GM12801 (cell line): ENCODE data around the gene RGR.

Experiments used
- CTCF ChIP-seq: IDR thresholded peaks from one replicate; pipeline ENCODE4 v1.5.1; 2011; ENCODE audit warnings: control low read depth; ENCODE audit not compliant: insufficient read length; ENCODE audit errors: extremely low read depth

The RGR gene

GRCh38 chr10:84243759-84244158 is 1.1 kb upstream of the RGR start:
- TF ChIP-seq CTCF, result no peak

DNA sequence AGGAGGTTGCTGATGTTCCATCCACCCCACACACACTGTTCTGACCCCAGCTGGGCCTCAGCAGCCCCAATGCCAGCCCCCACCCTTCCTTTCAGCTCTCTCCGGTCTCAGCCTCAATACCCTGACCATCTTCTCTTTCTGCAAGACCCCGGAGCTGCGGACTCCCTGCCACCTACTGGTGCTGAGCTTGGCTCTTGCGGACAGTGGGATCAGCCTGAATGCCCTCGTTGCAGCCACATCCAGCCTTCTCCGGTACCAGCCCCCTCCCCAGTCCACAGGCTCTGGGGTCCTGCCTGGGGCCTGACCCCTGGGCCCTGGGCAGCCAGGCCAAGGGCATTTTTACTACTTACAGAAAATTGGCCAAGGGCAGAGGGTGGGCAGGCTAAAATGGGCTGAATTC is 2.6 kb downstream of the RGR start:
- TF ChIP-seq CTCF, result no peak

DNA sequence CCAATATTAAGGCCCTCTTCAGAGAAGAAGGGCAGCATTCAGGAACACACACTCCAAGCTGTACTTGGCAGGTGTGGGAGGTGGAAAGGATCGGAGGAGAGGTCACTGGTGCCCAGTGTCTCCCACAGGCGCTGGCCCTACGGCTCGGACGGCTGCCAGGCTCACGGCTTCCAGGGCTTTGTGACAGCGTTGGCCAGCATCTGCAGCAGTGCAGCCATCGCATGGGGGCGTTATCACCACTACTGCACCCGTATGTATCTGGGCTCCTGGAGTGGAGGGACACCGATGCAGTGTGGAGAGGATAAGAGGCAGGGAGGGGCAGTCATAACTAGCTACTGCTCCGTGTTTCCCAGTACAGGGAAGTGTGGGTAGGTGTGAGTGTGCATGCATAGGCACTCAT is 3.9 kb downstream of the RGR start:
- no peak for TF ChIP-seq CTCF

DNA sequence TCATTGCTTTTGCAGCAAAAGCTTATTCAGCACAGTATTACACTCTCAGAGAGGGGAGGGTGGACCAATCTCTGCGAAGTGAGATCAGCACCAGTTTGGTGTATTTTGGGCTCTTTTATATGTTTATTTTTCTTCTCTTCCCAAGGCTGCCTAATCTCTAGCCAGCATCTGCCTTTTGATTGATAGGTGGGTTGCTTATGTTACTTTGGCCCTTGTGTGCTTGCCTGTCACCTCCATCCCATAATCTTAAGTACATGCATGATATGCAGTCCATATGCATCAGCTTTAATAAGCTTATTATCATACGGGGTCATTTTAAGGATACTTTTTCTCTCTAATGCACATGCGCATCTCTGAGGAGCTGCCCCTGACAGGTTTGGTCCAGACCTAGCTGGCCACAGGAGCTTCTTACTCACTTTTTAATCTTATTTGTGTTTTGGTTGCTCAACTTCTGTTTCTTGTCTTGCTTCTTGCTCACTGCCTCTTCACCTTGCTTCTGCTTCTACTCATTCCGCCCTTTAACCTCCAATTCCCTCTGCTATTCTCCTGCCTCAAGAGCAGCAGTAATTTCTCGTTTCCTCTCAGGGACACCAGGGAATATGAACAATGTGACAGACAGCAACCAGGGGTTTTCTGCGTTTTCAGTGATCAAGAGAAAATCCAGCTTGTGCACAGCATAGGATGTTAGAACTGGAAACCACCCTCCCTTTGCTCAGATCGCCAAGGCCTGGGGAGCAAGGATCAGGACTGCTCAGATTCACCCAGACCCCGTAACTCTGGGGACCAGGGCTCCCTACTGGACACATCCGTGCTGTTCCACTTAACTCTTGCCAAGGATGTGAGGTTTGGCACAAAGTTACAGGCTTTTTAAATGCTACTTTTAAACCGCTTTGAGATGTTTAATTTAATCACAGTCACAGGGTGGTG is 10.0 kb downstream of the RGR start:
- TF ChIP-seq CTCF, result no peak

- TF ChIP-seq CTCF, result no peak
Observed at GRCh38 chr10:84256510-84257342, 11.9 kb downstream of the RGR start.

DNA sequence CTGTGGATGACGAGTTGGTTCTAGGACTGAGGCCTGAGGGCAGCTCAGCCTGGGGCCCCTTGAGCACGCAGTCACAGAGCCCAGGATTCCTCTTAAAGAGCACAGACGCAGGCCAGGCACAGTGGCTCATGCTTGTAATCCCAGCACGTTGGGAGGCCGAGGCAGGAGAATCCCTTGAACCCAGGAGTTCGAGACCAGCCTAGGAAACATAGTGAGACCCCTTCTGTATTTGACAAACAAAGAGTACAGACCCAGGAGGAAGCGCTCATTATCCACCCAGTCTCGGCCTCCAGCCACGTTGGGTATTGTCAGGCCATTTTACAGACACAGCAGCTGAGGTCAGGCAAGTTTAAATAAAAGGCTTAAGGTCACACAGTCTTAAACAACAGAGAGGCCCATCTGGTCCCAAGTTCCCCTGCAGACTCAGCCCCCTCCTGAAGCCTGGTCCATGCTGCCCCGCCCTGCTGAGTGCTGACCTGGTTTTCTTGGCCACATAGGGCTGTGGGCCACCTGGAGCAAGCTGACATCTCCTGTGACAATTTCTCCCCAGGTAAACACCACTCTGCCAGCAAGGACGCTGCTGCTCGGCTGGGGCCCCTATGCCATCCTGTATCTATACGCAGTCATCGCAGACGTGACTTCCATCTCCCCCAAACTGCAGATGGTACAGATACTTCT is 12.6 kb downstream of the RGR start:
- no peak for TF ChIP-seq CTCF
